GM13976 (cell line): Measurements from ENCODE around the gene CEMP1.

Source experiments
- DNase-seq: peaks from one replicate; pipeline ENCODE4 v3.0.0; 2012; ENCODE audit warnings: low spot score
- in situ Hi-C: fragments of 300-500 bp; cut with MboI; formaldehyde crosslinking; loops from one replicate; pipeline ENCODE4 v1.12.0; 2022; ENCODE audit warnings: low sequenced_read_pairs, mixed read lengths, inconsistent platforms; ENCODE audit not compliant: unreplicated experiment
- TF ChIP-seq, protein P1 (sequence below): IDR thresholded peaks from 2 replicates; pipeline ENCODE4 v1.5.1; 2012; ENCODE audit warnings: borderline replicate concordance, mild to moderate bottlenecking; ENCODE audit not compliant: insufficient read depth; ENCODE audit errors: extremely low read depth, missing control alignments, control extremely low read depth

The CEMP1 gene

DNA sequence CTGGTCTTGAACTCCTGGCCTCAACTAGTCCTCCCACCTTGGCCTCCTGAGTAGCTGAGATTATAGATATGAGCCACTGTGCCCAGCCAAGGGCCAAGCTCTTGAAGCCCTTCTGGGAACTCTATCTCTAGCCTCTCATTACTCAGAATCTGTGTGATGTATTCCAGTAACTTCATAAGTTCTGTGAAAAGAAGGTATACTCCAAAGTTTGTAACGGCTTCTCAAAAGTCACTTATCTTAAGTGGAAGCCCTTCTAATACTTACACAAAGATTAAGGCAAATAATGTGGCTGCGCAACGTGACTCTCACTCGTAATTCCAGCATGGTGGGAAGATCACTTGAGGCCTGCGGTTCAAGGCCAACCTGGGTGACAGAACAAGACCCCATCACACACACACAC lies 36.6 kb downstream of the CEMP1 start:
- no peak for DNase-seq
- in situ Hi-C loops: loop anchor here (25.0 kb wide), 1 partner anchor 482 kb away; the partner anchor contains the start of genes NPW and ZNF598
- TF ChIP-seq, protein P1, sequence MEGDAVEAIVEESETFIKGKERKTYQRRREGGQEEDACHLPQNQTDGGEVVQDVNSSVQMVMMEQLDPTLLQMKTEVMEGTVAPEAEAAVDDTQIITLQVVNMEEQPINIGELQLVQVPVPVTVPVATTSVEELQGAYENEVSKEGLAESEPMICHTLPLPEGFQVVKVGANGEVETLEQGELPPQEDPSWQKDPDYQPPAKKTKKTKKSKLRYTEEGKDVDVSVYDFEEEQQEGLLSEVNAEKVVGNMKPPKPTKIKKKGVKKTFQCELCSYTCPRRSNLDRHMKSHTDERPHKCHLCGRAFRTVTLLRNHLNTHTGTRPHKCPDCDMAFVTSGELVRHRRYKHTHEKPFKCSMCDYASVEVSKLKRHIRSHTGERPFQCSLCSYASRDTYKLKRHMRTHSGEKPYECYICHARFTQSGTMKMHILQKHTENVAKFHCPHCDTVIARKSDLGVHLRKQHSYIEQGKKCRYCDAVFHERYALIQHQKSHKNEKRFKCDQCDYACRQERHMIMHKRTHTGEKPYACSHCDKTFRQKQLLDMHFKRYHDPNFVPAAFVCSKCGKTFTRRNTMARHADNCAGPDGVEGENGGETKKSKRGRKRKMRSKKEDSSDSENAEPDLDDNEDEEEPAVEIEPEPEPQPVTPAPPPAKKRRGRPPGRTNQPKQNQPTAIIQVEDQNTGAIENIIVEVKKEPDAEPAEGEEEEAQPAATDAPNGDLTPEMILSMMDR: no peak

DNA sequence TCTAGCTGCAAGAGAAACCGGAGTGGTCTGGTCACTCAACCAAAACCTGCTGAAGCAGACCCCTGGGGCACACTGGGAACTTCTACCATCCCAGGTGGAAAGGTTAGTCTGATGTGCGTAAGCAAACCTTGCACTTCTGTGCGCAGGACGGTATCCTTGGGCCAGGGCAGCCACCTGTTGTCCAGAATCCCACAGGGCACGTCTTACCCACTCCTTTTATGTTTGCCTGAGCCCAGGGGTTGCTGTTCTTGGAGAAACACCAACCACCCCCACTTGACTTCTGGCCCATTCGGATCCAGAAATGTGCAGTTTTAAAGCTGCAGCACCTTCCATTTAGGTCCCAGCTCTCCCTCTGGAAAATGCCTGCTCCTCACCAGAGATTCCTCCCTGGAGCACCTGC lies 37.6 kb downstream of the CEMP1 start:
- TF ChIP-seq, protein P1: no peak
- no peak for DNase-seq
- in situ Hi-C loops: loop anchor here (25.0 kb wide), 1 partner anchor 481 kb away; the partner anchor contains the start of genes NPW and ZNF598

DNA sequence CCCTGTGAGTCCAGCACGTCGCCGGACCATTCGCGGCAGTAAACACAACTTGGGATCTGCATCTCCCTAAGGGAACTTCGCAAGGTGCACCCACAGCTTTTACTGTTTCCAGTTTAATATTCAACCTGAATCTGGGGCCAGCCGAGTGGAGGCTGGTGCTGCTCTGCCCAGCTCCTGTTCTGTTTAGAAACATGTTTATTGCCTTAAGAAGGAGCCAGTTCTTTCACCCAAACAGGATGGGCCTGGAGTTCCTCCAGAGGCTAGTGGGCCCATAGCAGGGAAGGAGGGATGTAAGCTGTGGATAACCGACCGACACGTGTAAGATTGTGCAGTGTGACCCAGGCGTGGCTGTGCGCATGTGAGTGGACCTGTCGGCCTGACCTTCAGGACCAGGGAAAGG lies 38.9 kb downstream of the CEMP1 start:
- in situ Hi-C loops: loop anchor here (25.0 kb wide), 1 partner anchor 480 kb away; the partner anchor contains the start of genes NPW and ZNF598
- TF ChIP-seq, protein P1: no peak
- no peak for DNase-seq

DNA sequence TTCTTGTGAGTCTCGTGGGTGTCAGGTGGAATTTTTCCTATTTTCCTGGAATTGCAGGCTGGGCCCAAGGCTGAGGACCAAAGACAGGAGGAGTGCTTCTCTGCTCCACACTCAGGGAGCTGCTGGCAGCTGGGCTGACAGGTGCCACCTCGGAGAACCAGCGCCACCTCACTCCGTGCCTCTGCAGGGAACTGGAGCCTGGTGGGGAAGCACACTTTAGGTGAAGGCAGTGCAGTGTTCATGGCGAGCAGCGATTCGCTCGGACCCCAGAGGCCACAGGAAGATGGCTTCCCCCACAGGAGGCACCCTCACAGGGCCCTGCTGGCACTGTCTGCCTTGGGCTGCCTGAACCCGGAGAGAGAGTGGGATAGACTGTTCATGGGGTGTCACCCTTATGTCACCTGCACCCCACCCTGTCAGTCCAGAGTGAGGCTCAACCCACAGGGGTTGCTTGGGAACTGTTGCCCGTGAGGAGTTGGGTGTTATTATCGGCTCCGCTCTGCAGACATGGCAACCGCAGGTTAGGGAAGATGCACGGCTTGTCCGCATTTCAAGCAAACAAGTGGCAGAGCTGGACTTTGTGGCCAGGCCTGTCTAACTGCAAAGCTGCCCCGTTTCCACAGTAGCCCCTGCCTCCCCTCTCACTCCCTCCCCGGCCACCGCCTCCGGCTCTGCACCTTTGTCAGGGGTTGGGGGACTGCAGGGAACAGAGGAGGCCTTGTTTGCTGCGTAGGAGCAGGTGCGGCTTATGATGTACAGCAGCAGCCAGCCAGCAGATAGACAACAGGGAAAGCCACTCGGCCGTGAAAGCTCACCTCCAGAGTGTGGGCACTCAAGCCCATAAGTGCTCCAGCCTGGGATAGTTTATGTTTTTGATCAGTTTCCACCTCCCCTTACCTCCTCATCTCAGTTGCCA lies 40.8 kb downstream of the CEMP1 start:
- in situ Hi-C loops: loop anchor here (25.0 kb wide), 1 partner anchor 478 kb away; the partner anchor contains the start of genes NPW and ZNF598
- DNase-seq: no peak
- TF ChIP-seq, protein P1: no peak

DNA sequence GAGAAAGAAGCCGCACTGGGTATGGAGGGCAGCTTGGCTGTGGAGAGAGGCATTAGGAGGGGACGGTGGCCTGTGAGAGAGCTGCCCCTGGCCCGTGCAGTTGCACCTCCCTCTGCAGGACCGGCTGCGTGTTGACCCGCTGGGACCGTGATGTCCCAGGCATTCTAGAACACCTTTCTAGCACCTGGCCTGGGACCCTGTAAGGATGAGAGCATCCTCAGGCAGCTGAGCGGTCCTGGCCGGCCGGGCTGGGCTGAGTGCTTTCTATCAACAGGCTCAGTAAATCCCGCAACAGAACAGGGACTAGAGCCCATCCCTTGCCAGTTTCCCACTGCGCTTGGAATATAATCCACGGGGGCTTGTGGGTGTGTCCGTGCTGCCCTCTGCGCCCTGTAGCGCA lies 41.6 kb downstream of the CEMP1 start:
- DNase-seq: no peak
- in situ Hi-C loops: loop anchor here (25.0 kb wide), 1 partner anchor 477 kb away; the partner anchor contains the start of genes NPW and ZNF598

DNA sequence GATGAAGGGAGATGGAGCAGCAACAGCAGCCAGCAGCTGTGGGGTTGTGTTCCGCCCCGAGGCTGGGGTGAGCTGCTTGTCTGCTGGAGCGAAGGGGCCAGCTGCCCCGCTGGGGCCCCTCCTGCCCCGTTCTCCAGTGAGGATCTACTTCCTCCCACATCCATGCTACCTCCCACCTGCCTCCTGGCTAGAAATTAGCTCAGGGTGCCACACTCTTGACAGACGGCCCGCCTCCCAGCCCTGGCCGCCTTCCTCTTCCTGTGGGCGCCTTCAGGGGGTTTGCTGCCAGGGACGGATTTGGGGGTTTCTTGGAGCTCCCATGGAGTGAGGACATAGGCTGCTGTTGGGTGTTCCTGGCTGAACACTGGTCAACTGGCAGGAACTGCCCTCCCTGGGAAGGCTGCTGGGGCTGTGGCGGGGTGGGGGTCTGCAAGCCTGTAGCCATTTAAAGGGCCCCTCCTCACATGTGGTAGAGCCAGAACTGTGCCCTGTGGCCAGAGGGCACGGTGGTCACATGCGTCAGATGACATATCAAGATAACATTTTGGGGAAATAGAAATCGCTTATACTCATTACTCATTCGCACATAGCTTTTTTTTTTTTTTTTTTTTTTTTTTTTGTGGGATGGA lies 43.2 kb downstream of the CEMP1 start:
- TF ChIP-seq, protein P1: no peak
- no peak for DNase-seq
- in situ Hi-C loops: loop anchor here (25.0 kb wide), 1 partner anchor 476 kb away; the partner anchor contains the start of genes NPW and ZNF598

More for the DNA sequence above, 41.6 kb downstream of the CEMP1 start:
- TF ChIP-seq, protein P1: no peak
